GM23338 (cell line): ENCODE results near the gene MKKS. TPM values are rescaled to one million over a fixed set of nuclear protein-coding genes. Genes with fewer than 3 reads are reported as not detected.

Experiments
- ATAC-seq: fragments of 200-7000 bp; cut with Tn5 transposase; 3 replicates; pipeline ENCODE4 v1.9.1; 2020
- DNase-seq: peaks from one replicate; pipeline ENCODE4 v3.0.0-alpha.2; 2015; ENCODE audit warnings: low spot score
- H2AFZ ChIP-seq: fragments of 200-600 bp; sonication (generic); 2 replicates; pipeline ENCODE4 v1.8.0; 2016; ENCODE audit warnings: antibody characterized with exemption, mild to moderate bottlenecking, moderate library complexity
- H3F3A ChIP-seq: fragments of 200-600 bp; sonication (generic); replicated peaks from 2 replicates; pipeline ENCODE4 v1.8.0; 2017; ENCODE audit warnings: antibody characterized with exemption, mixed run types, low read depth
- H3K27ac ChIP-seq: fragments of 200-600 bp; sonication (generic); 2 replicates; pipeline ENCODE4 v1.6.1; 2016; ENCODE audit warnings: low read depth
- H3K27me3 ChIP-seq: fragments of 200-600 bp; sonication (generic); 2 replicates; pipeline ENCODE4 v1.8.0; 2016; ENCODE audit warnings: mild to moderate bottlenecking, mixed run types, moderate library complexity; ENCODE audit not compliant: insufficient read depth
- H3K36me3 ChIP-seq: fragments of 200-600 bp; sonication (generic); 2 replicates; pipeline ENCODE4 v1.8.0; 2016; ENCODE audit warnings: mild to moderate bottlenecking; ENCODE audit not compliant: insufficient read depth
- H3K4me1 ChIP-seq: fragments of 200-600 bp; sonication (generic); 2 replicates; pipeline ENCODE4 v1.8.0; 2016; ENCODE audit warnings: mild to moderate bottlenecking, moderate library complexity; ENCODE audit not compliant: insufficient read depth
- H3K4me2 ChIP-seq: fragments of 200-600 bp; sonication (generic); 2 replicates; pipeline ENCODE4 v1.7.1; 2017; ENCODE audit warnings: mixed run types
- H3K4me3 ChIP-seq: fragments of 200-600 bp; sonication (generic); 2 replicates; pipeline ENCODE4 v1.6.1; 2016; ENCODE audit warnings: mixed run types
- H3K79me2 ChIP-seq: fragments of 200-600 bp; sonication (generic); replicated peaks from 2 replicates; pipeline ENCODE4 v1.8.0; 2017; ENCODE audit warnings: mild to moderate bottlenecking; ENCODE audit not compliant: insufficient read depth
- H3K9me2 ChIP-seq: fragments of 200-600 bp; sonication (generic); 2 replicates; pipeline ENCODE4 v1.8.0; 2017; ENCODE audit not compliant: insufficient read depth
- H4K20me1 ChIP-seq: fragments of 200-600 bp; sonication (generic); replicated peaks from 2 replicates; pipeline ENCODE4 v1.8.0; 2017; ENCODE audit warnings: mild to moderate bottlenecking; ENCODE audit not compliant: insufficient read depth
- H3K27ac Mint-ChIP-seq: 2 replicates; pipeline ENCODE4 v1.8.0; 2020; ENCODE audit warnings: inconsistent platforms, mild to moderate bottlenecking, moderate library complexity, mixed read lengths
- H3K27me3 Mint-ChIP-seq: 3 replicates; pipeline ENCODE4 v1.8.0; 2022; ENCODE audit warnings: low read depth, mild to moderate bottlenecking, moderate library complexity, mixed read lengths, inconsistent platforms; ENCODE audit not compliant: insufficient read depth, poor library complexity
- H3K36me3 Mint-ChIP-seq: 3 replicates; pipeline ENCODE4 v1.8.0; 2021; ENCODE audit warnings: low read depth, mild to moderate bottlenecking, inconsistent platforms, moderate library complexity, mixed read lengths
- H3K4me1 Mint-ChIP-seq: 3 replicates; pipeline ENCODE4 v1.8.0; 2020; ENCODE audit warnings: mild to moderate bottlenecking, inconsistent platforms, mixed read lengths
- H3K4me3 Mint-ChIP-seq: 3 replicates; pipeline ENCODE4 v1.8.0; 2021; ENCODE audit warnings: moderate library complexity, mild to moderate bottlenecking, inconsistent platforms, mixed read lengths
- H3K9me3 Mint-ChIP-seq: 3 replicates; pipeline ENCODE4 v1.8.0; 2020; ENCODE audit warnings: moderate library complexity, mild to moderate bottlenecking, inconsistent platforms, mixed read lengths
- CREB1 ChIP-seq: fragments of 250-450 bp; sonication (Bioruptor Pico); IDR thresholded peaks from 2 replicates; pipeline ENCODE4 v1.5.0; 2020; ENCODE audit warnings: low read depth, mild to moderate bottlenecking, moderate library complexity
- EZH2 ChIP-seq: fragments of 200-600 bp; sonication (generic); IDR thresholded peaks from one replicate; pipeline ENCODE4 v1.8.0; 2017; ENCODE audit warnings: antibody characterized with exemption, mild to moderate bottlenecking, low read depth; ENCODE audit not compliant: unreplicated experiment
- EZH2phosphoT487 ChIP-seq: fragments of 200-600 bp; sonication (generic); IDR thresholded peaks from one replicate; pipeline ENCODE4 v1.8.1; 2018; ENCODE audit warnings: antibody characterized with exemption; ENCODE audit not compliant: unreplicated experiment
- JUNB ChIP-seq: IDR thresholded peaks from one replicate; pipeline ENCODE4 v1.6.1; 2016; ENCODE audit warnings: antibody characterized with exemption; ENCODE audit not compliant: unreplicated experiment
- NANOG ChIP-seq: IDR thresholded peaks from 2 replicates; pipeline ENCODE4 v1.6.1; 2016; ENCODE audit warnings: antibody characterized with exemption, borderline replicate concordance
- POLR2AphosphoS5 ChIP-seq: IDR thresholded peaks from 2 replicates; pipeline ENCODE4 v1.6.1; 2016; ENCODE audit warnings: antibody characterized with exemption, low read depth
- STAT1 ChIP-seq: IDR thresholded peaks from one replicate; pipeline ENCODE4 v1.6.1; 2016; ENCODE audit warnings: antibody characterized with exemption; ENCODE audit not compliant: unreplicated experiment
- ZNF114 ChIP-seq: fragments of 250-450 bp; sonication (Bioruptor Pico); IDR thresholded peaks from 2 replicates; pipeline ENCODE4 v1.5.0; 2020; ENCODE audit warnings: mild to moderate bottlenecking, moderate library complexity
- ZNF331 ChIP-seq: fragments of 250-450 bp; sonication (Bioruptor Pico); IDR thresholded peaks from 2 replicates; pipeline ENCODE4 v1.5.0; 2020; ENCODE audit warnings: low read depth, mild to moderate bottlenecking, moderate library complexity
- polyA plus RNA-seq: library from polyadenylated mRNA; unstranded; fragments of >200 nt; fragmentation: Nextera tagmentation; extraction: Ambion mirVana; gene quantifications from 2 replicates; pipeline ENCODE4 v1.2.1, GENCODE V29; 2016
- total RNA-seq: library from RNA; depleted of rRNA; stranded (reverse); fragments of >200 nt; shearing (Covaris generic); gene quantifications from 2 replicates; pipeline ENCODE4 v1.2.3, GENCODE V29; 2014
- TF ChIP-seq, protein P1 (sequence below): IDR thresholded peaks from 2 replicates; pipeline ENCODE4 v1.6.1; 2016; ENCODE audit warnings: antibody characterized with exemption
- TF ChIP-seq, protein P2 (sequence below), 2 experiments: fragments of 200-600 bp in 1 of 2; sonication (generic) in 1 of 2; conservative IDR thresholded peaks; 2 replicates each; pipeline versions ENCODE4 v1.5.1 to v1.6.1; 2016 to 2017; ENCODE audit warnings: antibody characterized with exemption in 2 of 2, low read depth in 2 of 2, mild to moderate bottlenecking in 2 of 2, moderate library complexity in 1 of 2
- TF ChIP-seq, protein P3 (sequence below): fragments of 250-450 bp; sonication (Bioruptor Pico); IDR thresholded peaks from 2 replicates; pipeline ENCODE4 v1.5.0; 2020; ENCODE audit warnings: mild to moderate bottlenecking, moderate library complexity

MKKS gene
- total and polyA plus RNA-seq, 2 experiments from 2014 or later = 13.4 to 16.7 TPM

DNA sequence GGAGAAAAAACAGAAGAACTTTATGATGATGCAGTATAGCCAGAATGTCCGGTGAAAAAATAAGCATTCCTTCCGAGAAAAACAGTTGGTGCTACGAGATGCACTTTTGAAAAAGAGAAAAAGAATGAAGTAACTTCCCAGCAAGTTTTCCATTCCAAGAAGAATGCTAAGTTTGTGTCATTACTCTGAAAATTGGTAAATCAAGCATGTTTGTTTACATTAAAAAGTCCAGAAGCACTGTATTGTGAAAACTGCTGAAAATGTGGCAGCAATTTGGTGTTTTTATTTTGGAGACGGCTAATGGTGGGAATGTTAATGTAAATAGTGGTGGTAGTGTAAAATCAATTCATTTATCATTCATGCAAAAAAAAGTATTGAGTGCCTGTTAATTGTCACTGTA, 46.3 kb downstream of the MKKS start (continued):
- TF ChIP-seq EZH2phosphoT487 (no peak), STAT1 (no peak), ZNF331 (CRISPR knock-in tag) (no peak)

GRCh38 chr20:10385850-10386544, 48.0 kb downstream of the MKKS start:
- H3K79me2 ChIP-seq = no peaks in the 10 kb centered on the region
- H3K4me1 Mint-ChIP-seq = no peaks in the 10 kb centered on the region
- TF ChIP-seq EZH2 (no peak), JUNB (no peak), NANOG (no peak), ZNF114 (CRISPR knock-in tag) (no peak), STAT1 (no peak), POLR2AphosphoS5 (no peak), CREB1 (CRISPR knock-in tag) (no peak), EZH2phosphoT487 (no peak)
- TF ChIP-seq, protein P1, sequence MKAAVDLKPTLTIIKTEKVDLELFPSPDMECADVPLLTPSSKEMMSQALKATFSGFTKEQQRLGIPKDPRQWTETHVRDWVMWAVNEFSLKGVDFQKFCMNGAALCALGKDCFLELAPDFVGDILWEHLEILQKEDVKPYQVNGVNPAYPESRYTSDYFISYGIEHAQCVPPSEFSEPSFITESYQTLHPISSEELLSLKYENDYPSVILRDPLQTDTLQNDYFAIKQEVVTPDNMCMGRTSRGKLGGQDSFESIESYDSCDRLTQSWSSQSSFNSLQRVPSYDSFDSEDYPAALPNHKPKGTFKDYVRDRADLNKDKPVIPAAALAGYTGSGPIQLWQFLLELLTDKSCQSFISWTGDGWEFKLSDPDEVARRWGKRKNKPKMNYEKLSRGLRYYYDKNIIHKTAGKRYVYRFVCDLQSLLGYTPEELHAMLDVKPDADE = no peak
- TF ChIP-seq, protein P2, sequence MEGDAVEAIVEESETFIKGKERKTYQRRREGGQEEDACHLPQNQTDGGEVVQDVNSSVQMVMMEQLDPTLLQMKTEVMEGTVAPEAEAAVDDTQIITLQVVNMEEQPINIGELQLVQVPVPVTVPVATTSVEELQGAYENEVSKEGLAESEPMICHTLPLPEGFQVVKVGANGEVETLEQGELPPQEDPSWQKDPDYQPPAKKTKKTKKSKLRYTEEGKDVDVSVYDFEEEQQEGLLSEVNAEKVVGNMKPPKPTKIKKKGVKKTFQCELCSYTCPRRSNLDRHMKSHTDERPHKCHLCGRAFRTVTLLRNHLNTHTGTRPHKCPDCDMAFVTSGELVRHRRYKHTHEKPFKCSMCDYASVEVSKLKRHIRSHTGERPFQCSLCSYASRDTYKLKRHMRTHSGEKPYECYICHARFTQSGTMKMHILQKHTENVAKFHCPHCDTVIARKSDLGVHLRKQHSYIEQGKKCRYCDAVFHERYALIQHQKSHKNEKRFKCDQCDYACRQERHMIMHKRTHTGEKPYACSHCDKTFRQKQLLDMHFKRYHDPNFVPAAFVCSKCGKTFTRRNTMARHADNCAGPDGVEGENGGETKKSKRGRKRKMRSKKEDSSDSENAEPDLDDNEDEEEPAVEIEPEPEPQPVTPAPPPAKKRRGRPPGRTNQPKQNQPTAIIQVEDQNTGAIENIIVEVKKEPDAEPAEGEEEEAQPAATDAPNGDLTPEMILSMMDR (conservative IDR thresholded peaks at IDR 0.05; ENCODE audit: low read depth in 2 of 2) = no peak
- TF ChIP-seq, protein P3, sequence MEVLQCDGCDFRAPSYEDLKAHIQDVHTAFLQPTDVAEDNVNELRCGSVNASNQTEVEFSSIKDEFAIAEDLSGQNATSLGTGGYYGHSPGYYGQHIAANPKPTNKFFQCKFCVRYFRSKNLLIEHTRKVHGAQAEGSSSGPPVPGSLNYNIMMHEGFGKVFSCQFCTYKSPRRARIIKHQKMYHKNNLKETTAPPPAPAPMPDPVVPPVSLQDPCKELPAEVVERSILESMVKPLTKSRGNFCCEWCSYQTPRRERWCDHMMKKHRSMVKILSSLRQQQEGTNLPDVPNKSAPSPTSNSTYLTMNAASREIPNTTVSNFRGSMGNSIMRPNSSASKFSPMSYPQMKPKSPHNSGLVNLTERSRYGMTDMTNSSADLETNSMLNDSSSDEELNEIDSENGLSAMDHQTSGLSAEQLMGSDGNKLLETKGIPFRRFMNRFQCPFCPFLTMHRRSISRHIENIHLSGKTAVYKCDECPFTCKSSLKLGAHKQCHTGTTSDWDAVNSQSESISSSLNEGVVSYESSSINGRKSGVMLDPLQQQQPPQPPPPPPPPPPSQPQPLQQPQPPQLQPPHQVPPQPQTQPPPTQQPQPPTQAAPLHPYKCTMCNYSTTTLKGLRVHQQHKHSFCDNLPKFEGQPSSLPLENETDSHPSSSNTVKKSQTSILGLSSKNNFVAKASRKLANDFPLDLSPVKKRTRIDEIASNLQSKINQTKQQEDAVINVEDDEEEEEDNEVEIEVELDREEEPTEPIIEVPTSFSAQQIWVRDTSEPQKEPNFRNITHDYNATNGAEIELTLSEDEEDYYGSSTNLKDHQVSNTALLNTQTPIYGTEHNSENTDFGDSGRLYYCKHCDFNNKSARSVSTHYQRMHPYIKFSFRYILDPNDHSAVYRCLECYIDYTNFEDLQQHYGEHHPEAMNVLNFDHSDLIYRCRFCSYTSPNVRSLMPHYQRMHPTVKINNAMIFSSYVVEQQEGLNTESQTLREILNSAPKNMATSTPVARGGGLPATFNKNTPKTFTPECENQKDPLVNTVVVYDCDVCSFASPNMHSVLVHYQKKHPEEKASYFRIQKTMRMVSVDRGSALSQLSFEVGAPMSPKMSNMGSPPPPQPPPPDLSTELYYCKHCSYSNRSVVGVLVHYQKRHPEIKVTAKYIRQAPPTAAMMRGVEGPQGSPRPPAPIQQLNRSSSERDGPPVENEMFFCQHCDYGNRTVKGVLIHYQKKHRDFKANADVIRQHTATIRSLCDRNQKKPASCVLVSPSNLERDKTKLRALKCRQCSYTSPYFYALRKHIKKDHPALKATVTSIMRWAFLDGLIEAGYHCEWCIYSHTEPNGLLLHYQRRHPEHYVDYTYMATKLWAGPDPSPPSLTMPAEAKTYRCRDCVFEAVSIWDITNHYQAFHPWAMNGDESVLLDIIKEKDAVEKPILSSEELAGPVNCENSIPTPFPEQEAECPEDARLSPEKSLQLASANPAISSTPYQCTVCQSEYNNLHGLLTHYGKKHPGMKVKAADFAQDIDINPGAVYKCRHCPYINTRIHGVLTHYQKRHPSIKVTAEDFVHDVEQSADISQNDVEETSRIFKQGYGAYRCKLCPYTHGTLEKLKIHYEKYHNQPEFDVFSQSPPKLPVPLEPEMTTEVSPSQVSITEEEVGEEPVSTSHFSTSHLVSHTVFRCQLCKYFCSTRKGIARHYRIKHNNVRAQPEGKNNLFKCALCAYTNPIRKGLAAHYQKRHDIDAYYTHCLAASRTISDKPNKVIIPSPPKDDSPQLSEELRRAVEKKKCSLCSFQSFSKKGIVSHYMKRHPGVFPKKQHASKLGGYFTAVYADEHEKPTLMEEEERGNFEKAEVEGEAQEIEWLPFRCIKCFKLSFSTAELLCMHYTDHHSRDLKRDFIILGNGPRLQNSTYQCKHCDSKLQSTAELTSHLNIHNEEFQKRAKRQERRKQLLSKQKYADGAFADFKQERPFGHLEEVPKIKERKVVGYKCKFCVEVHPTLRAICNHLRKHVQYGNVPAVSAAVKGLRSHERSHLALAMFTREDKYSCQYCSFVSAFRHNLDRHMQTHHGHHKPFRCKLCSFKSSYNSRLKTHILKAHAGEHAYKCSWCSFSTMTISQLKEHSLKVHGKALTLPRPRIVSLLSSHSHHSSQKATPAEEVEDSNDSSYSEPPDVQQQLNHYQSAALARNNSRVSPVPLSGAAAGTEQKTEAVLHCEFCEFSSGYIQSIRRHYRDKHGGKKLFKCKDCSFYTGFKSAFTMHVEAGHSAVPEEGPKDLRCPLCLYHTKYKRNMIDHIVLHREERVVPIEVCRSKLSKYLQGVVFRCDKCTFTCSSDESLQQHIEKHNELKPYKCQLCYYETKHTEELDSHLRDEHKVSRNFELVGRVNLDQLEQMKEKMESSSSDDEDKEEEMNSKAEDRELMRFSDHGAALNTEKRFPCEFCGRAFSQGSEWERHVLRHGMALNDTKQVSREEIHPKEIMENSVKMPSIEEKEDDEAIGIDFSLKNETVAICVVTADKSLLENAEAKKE = no peak

More at GRCh38 chr20:10385850-10386544, 48.0 kb downstream of the MKKS start:
- Histone ChIP-seq H3K27me3 (no peaks in the 10 kb centered on the region), H3K4me3 (no peak overlapping the region), H3F3A (no peaks in the 10 kb centered on the region), H3K36me3 (no peaks in the 10 kb centered on the region; the same call in 1 of the 2 replicates), H4K20me1 (no peaks in the 10 kb centered on the region), H2AFZ (0 out of 2 replicates have a peak overlapping the region, but pooled peaks have one; percentile 60), H3K4me1 (no peaks in the 10 kb centered on the region), H3K9me2 (peaks cover 4% of the 10 kb centered on the region; the same call in 1 of the 2 replicates), H3K27ac (no peak overlapping the region), H3K4me2 (no peak overlapping the region)
- no peak for ATAC-seq
- DNase-seq = no peak
- no peak overlapping the region for H3K4me3 Mint-ChIP-seq
- H3K9me3 Mint-ChIP-seq = peaks cover 18% of the 10 kb centered on the region
- peaks cover 5% of the 10 kb centered on the region for H3K27me3 Mint-ChIP-seq
- peaks cover 10% of the 10 kb centered on the region; the same call in 2 of the 3 replicates for H3K36me3 Mint-ChIP-seq
- no peak overlapping the region for H3K27ac Mint-ChIP-seq
